PFSK-1 (cell line): ENCODE measurements around the gene UBE2D1.

ENCODE experiments used
- POLR2AphosphoS5 ChIP-seq: IDR thresholded peaks from 2 replicates; pipeline ENCODE4 v1.6.1; 2012; ENCODE audit warnings: low read depth, mild to moderate bottlenecking, control low read depth, low read length, moderate library complexity
- REST ChIP-seq, 2 experiments: IDR thresholded peaks; 2 replicates each; pipeline versions ENCODE4 v1.6.1 to v1.8.0; 2011 to 2012; ENCODE audit warnings: low read depth in 2 of 2, low read length in 2 of 2, control low read depth in 1 of 2, inconsistent platforms in 1 of 2, mild to moderate bottlenecking in 1 of 2, moderate library complexity in 1 of 2; ENCODE audit not compliant: insufficient read depth in 1 of 2
- SIN3A ChIP-seq: IDR thresholded peaks from 2 replicates; pipeline ENCODE4 v1.6.1; 2012; ENCODE audit warnings: mild to moderate bottlenecking, low read length, moderate library complexity, borderline replicate concordance; ENCODE audit not compliant: insufficient read depth
- TAF1 ChIP-seq: IDR thresholded peaks from 2 replicates; pipeline ENCODE4 v1.6.1; 2012; ENCODE audit warnings: low read length, control low read depth, borderline replicate concordance; ENCODE audit not compliant: insufficient read depth

GRCh38 chr10:58300676-58301075, 34.1 kb upstream of the UBE2D1 start:
- TF ChIP-seq POLR2AphosphoS5 (no peak), TAF1 (no peak), SIN3A (no peak), REST (IDR thresholded peaks at IDR 0.05; ENCODE audit: insufficient read depth in 1 of 2, low read depth in 2 of 2, low read length in 2 of 2) (no peak)
